Activated CD8-positive, alpha-beta memory T cell treated with anti-CD3 and anti-CD28 coated beads for 36 hours (primary cell): ENCODE data around the gene HOXD4. TPM values are rescaled to one million over a fixed set of nuclear protein-coding genes. Genes with fewer than 3 reads are reported as not detected.

Experiments
- CTCF ChIA-PET: fragments of 350-600 bp; sonication (Branson Sonifier 250); formaldehyde crosslinking; loops from one replicate; lab custom pipeline; 2021; ENCODE audit warnings: antibody characterized with exemption; lab: Charles Lee
- POLR2A ChIA-PET: fragments of 350-600 bp; sonication (Branson Sonifier 250); formaldehyde crosslinking; loops from one replicate; lab custom pipeline; 2021; ENCODE audit warnings: antibody characterized with exemption; lab: Charles Lee
- total RNA-seq, 2 experiments: library from RNA; stranded (reverse); gene quantifications; one replicate each; pipeline ENCODE4 v1.2.3, GENCODE V29; 2021

HOXD4 gene
- total RNA-seq, 2 experiments from 2014 or later, result not detected

- POLR2A ChIA-PET, result no interaction called here
- CTCF ChIA-PET, result interaction anchor here (1.3 kb wide), 1 partner anchor 504 kb away, joined by 4 read pairs; no protein-coding TSS in a partner anchor
Measured at GRCh38 chr2:176135035-176135440, 16.3 kb upstream of the HOXD4 start.

- ChIA-PET CTCF (interaction anchor here (1.3 kb wide), 1 partner anchor 502 kb away, joined by 4 read pairs; no protein-coding TSS in a partner anchor), POLR2A (no interaction called here)
Measured at GRCh38 chr2:176136374-176137251, 14.7 kb upstream of the HOXD4 start.

- POLR2A ChIA-PET, result no interaction called here
- CTCF ChIA-PET, result no interaction called here
Measured at GRCh38 chr2:176137252-176137580, 14.1 kb upstream of the HOXD4 start.

- POLR2A ChIA-PET, result no interaction called here
- CTCF ChIA-PET, result interaction anchor here (3.6 kb wide), 1 partner anchor 317 kb away, joined by 24 read pairs; no protein-coding TSS in a partner anchor
Measured at GRCh38 chr2:176137906-176138305, 13.4 kb upstream of the HOXD4 start.

- CTCF ChIA-PET, result interaction anchor here (3.6 kb wide), 1 partner anchor 317 kb away, joined by 24 read pairs; no protein-coding TSS in a partner anchor
- POLR2A ChIA-PET, result no interaction called here
Measured at GRCh38 chr2:176138526-176138922, 12.8 kb upstream of the HOXD4 start.

- ChIA-PET POLR2A (no interaction called here), CTCF (interaction anchor here (1.6 to 3.6 kb wide), 3 partner anchors 29 to 415 kb away, joined by 4 to 24 read pairs (median 4); no protein-coding TSS in a partner anchor)
Measured at GRCh38 chr2:176138923-176139660, 12.3 kb upstream of the HOXD4 start.

GRCh38 chr2:176139661-176140512 lies 11.5 kb upstream of the HOXD4 start:
- POLR2A ChIA-PET, result no interaction called here
- CTCF ChIA-PET, result interaction anchor here (0.6 to 3.6 kb wide), 21 partner anchors 8 to 1008 kb away, joined by 3 to 24 read pairs (median 4); partner anchors contain the start of gene HOXD8

GRCh38 chr2:176140513-176141317 lies 10.6 kb upstream of the HOXD4 start:
- ChIA-PET POLR2A (no interaction called here), CTCF (interaction anchor here (0.6 to 3.6 kb wide), 22 partner anchors 9 to 1007 kb away, joined by 3 to 24 read pairs (median 4); partner anchors contain the start of gene HOXD8)

GRCh38 chr2:176142281-176142680 lies 9.1 kb upstream of the HOXD4 start:
- POLR2A ChIA-PET, result no interaction called here
- CTCF ChIA-PET, result interaction anchor here (1.3 kb wide), 1 partner anchor 15 kb away, joined by 3 read pairs; no protein-coding TSS in a partner anchor

GRCh38 chr2:176145085-176145969 lies 6.0 kb upstream of the HOXD4 start:
- ChIA-PET POLR2A (no interaction called here), CTCF (interaction anchor here (1.6 kb wide), 1 partner anchor 18 kb away, joined by 4 read pairs; no protein-coding TSS in a partner anchor)

GRCh38 chr2:176146101-176146500 lies 5.2 kb upstream of the HOXD4 start:
- CTCF ChIA-PET, result interaction anchor here (1.6 kb wide), 1 partner anchor 19 kb away, joined by 4 read pairs; no protein-coding TSS in a partner anchor
- POLR2A ChIA-PET, result no interaction called here

- ChIA-PET CTCF (no interaction called here), POLR2A (no interaction called here)
Measured at GRCh38 chr2:176146645-176147044, 4.7 kb upstream of the HOXD4 start.

GRCh38 chr2:176147210-176147799 lies 4.0 kb upstream of the HOXD4 start:
- POLR2A ChIA-PET, result no interaction called here
- CTCF ChIA-PET, result interaction anchor here (0.8 kb wide), 1 partner anchor 491 kb away, joined by 3 read pairs; no protein-coding TSS in a partner anchor

GRCh38 chr2:176147800-176148496 lies 3.4 kb upstream of the HOXD4 start:
- CTCF ChIA-PET, result interaction anchor here (0.8 kb wide), 1 partner anchor 491 kb away, joined by 3 read pairs; no protein-coding TSS in a partner anchor
- POLR2A ChIA-PET, result interaction anchor here (0.6 kb wide), 1 partner anchor 197 kb away, joined by 4 read pairs; no protein-coding TSS in a partner anchor

GRCh38 chr2:176148751-176149421 lies 2.5 kb upstream of the HOXD4 start:
- ChIA-PET POLR2A (no interaction called here), CTCF (no interaction called here)
